CD14-positive monocyte (primary cell): ENCODE data around the gene PLCD1. TPM values are rescaled to one million over a fixed set of nuclear protein-coding genes. Genes with fewer than 3 reads are reported as not detected.

Experiments used
- DNase-seq, 3 donors: peaks; one replicate each; pipeline ENCODE4 v3.0.0-alpha.2; 2011 to 2022
- H2AFZ ChIP-seq: 2 replicates; pipeline ENCODE4 v1.6.0; 2012; ENCODE audit warnings: mild to moderate bottlenecking, low read depth, low read length, inconsistent platforms; ENCODE audit not compliant: insufficient read depth, poor library complexity, severe bottlenecking
- H3K27ac ChIP-seq, 2 donors: 1 replicate in 1 of 2; 2 replicates in 1 of 2; pipeline ENCODE4 v1.5.1; 2012 to 2013; ENCODE audit warnings: low read length in 2 of 2, control low read depth in 1 of 2, inconsistent platforms in 1 of 2, low read depth in 1 of 2, mild to moderate bottlenecking in 1 of 2
- H3K27me3 ChIP-seq, 2 donors: one replicate each; pipeline versions ENCODE4 v1.6.0 to v1.6.1; 2011 to 2013; ENCODE audit warnings: low read length in 2 of 2; ENCODE audit not compliant: control insufficient read depth in 2 of 2, insufficient read depth in 2 of 2
- H3K36me3 ChIP-seq, 2 donors: replicated peaks in 1 of 2; 1 replicate in 1 of 2; 2 replicates in 1 of 2; pipeline versions ENCODE4 v1.5.1 to v1.6.1; 2012 to 2013; ENCODE audit warnings: low read length in 2 of 2, control low read depth in 1 of 2, inconsistent platforms in 1 of 2, mild to moderate bottlenecking in 1 of 2; ENCODE audit not compliant: insufficient read depth in 2 of 2, control insufficient read depth in 1 of 2
- H3K4me1 ChIP-seq, 2 donors: 1 replicate in 1 of 2; 2 replicates in 1 of 2; pipeline versions ENCODE4 v1.5.1 to v1.6.1; 2012 to 2013; ENCODE audit warnings: low read length in 2 of 2, control low read depth in 1 of 2, inconsistent platforms in 1 of 2, mild to moderate bottlenecking in 1 of 2, moderate library complexity in 1 of 2; ENCODE audit not compliant: insufficient read depth in 2 of 2, control insufficient read depth in 1 of 2
- H3K4me2 ChIP-seq: replicated peaks from 2 replicates; pipeline ENCODE3; 2012; ENCODE audit warnings: low read length, moderate library complexity, mild to moderate bottlenecking; ENCODE audit not compliant: poor library complexity, severe bottlenecking; ENCODE audit errors: extremely low read depth
- H3K4me3 ChIP-seq, 3 experiments: fragments of 200-600 bp in 1 of 3; sonication (generic) in 1 of 3; replicated peaks in 1 of 3; 1 replicate in 2 of 3; 2 replicates in 1 of 3; pipeline ENCODE4 v1.5.1; 2011 to 2013; ENCODE audit warnings: low read length in 3 of 3, mild to moderate bottlenecking in 3 of 3, control low read depth in 2 of 3, low read depth in 2 of 3, inconsistent platforms in 1 of 3, moderate library complexity in 1 of 3
- H3K79me2 ChIP-seq: 2 replicates; pipeline ENCODE4 v1.6.0; 2012; ENCODE audit warnings: mild to moderate bottlenecking, control low read depth, inconsistent platforms, low read length, moderate library complexity; ENCODE audit not compliant: insufficient read depth
- H3K9ac ChIP-seq: 2 replicates; pipeline ENCODE4 v1.6.0; 2017; ENCODE audit warnings: low read length, mild to moderate bottlenecking; ENCODE audit not compliant: insufficient read depth, poor library complexity, severe bottlenecking
- H3K9me3 ChIP-seq, 2 donors: replicated peaks in 1 of 2; 1 replicate in 1 of 2; 2 replicates in 1 of 2; pipeline versions ENCODE4 v1.5.1 to v1.6.1; 2012 to 2013; ENCODE audit warnings: low read length in 2 of 2, control low read depth in 1 of 2; ENCODE audit not compliant: control insufficient read depth in 1 of 2, insufficient read depth in 1 of 2
- H4K20me1 ChIP-seq: 2 replicates; pipeline ENCODE4 v1.6.0; 2012; ENCODE audit warnings: mild to moderate bottlenecking, low read length, control low read depth, moderate library complexity; ENCODE audit not compliant: insufficient read depth
- H3K27ac Mint-ChIP-seq, 7 donors: one replicate each; pipeline ENCODE4 v1.8.0; 2020; ENCODE audit warnings: mild to moderate bottlenecking in 7 of 7, mixed read lengths in 7 of 7, moderate library complexity in 6 of 7, inconsistent platforms in 2 of 7
- H3K27me3 Mint-ChIP-seq, 3 donors: one replicate each; pipeline ENCODE4 v1.8.0; 2021 to 2022; ENCODE audit warnings: low read depth in 3 of 3, mild to moderate bottlenecking in 3 of 3, mixed read lengths in 3 of 3, moderate library complexity in 3 of 3, inconsistent platforms in 1 of 3
- H3K36me3 Mint-ChIP-seq, 2 donors: one replicate each; pipeline ENCODE4 v1.8.0; 2020; ENCODE audit warnings: mixed read lengths in 2 of 2, inconsistent platforms in 1 of 2, mild to moderate bottlenecking in 1 of 2
- H3K4me1 Mint-ChIP-seq: one replicate; pipeline ENCODE4 v1.8.0; 2020; ENCODE audit warnings: mild to moderate bottlenecking, mixed read lengths
- H3K4me3 Mint-ChIP-seq, 2 donors: one replicate each; pipeline ENCODE4 v1.8.0; 2020; ENCODE audit warnings: mild to moderate bottlenecking in 2 of 2, mixed read lengths in 2 of 2, moderate library complexity in 1 of 2
- H3K9me3 Mint-ChIP-seq, 7 donors: one replicate each; pipeline ENCODE4 v1.8.0; 2020 to 2022; ENCODE audit warnings: mixed read lengths in 7 of 7, mild to moderate bottlenecking in 6 of 7, moderate library complexity in 6 of 7, inconsistent platforms in 2 of 7
- CTCF ChIP-seq: fragments of 200-600 bp; IDR thresholded peaks from one replicate; pipeline ENCODE4 v1.8.0; 2022; ENCODE audit warnings: antibody characterized with exemption, mild to moderate bottlenecking
- WGBS: methylation state at CpG from one replicate; pipeline ENCODE4 v1.1.5; 2013; ENCODE audit warnings: missing lambda C conversion rate; ENCODE audit not compliant: insufficient coverage; 5-methylcytosine and 5-hydroxymethylcytosine counted together
- intact Hi-C, 2 donors: fragments of 100-400 bp; cut with micrococcal nuclease; formaldehyde crosslinking; loops; one replicate each; pipeline versions ENCODE4 v1.15.0 to v1.15.1; 2023
- polyA plus RNA-seq, 3 donors: library from polyadenylated mRNA; depleted of rRNA in 1 of 3; unstranded in 2 of 3; stranded (reverse) in 1 of 3; fragments of 300-500 nt in 2 of 3; fragments of >200 nt in 1 of 3; fragmentation: Illumina TruSeq in 2 of 3; gene quantifications; 1 replicate in 2 of 3; 2 replicates in 1 of 3; pipeline ENCODE4 v1.2.3, GENCODE V29; 2012 to 2021

Gene PLCD1
- polyA plus RNA-seq, 3 donors: 4.1 to 6.4 (median 6.0) TPM

DNA sequence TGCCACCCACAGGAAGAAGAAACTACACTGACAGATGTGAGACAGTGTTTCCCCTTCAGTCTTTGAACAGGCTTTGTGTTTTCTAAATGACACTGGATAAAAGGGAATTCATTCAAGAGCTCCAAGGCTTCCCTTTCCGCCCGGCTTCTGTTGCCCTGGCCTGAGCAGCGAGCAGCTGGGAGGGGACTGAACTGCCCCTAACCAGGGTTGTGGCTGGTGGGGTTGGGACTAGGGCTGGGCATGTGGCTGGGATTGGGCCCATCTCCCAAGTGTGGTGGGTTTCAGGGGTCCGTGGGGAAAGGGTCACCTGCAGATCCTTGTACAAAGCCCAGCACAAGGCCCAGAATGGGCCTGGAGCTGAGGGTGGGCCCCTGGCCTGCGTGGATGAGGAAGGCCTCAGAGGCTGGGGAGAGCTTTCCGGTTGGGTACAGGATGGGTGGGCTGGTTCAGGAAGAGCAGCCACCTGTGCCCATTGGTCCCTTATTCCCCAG is 28.4 kb downstream of the PLCD1 start:
- H3K36me3 ChIP-seq: peaks cover 49 to 70% of the 10 kb centered on the region in 2 donors
- no peak for DNase-seq
- no peak overlapping the region for H3K4me2 ChIP-seq
- peaks cover 21% of the 10 kb centered on the region for H3K79me2 ChIP-seq
- no peaks in the 10 kb centered on the region for H3K9me3 Mint-ChIP-seq
- no peak overlapping the region for H3K4me3 Mint-ChIP-seq
- H3K9me3 ChIP-seq: no peaks in the 10 kb centered on the region
- H3K4me1 Mint-ChIP-seq: peaks cover 39% of the 10 kb centered on the region
- no peak overlapping the region for H2AFZ ChIP-seq
- no peaks in the 10 kb centered on the region for H3K27me3 ChIP-seq
- intact Hi-C loops: loop anchor here in 1 of 2 donors (5.0 kb wide), 1 partner anchor 34 kb away; no protein-coding TSS in a partner anchor
- H4K20me1 ChIP-seq: no peaks in the 10 kb centered on the region
- peaks cover 0 to 7% (median 2%) of the 10 kb centered on the region in 3 donors for H3K27me3 Mint-ChIP-seq
- peaks cover 54 to 80% of the 10 kb centered on the region in 2 donors for H3K36me3 Mint-ChIP-seq
- no peak for TF ChIP-seq CTCF
- 96% methylated on average over 4 of the region's 6 CpGs for WGBS
- no peak overlapping the region for H3K9ac ChIP-seq
- no peak overlapping the region for H3K4me3 ChIP-seq
- peaks cover 29 to 44% of the 10 kb centered on the region in 2 donors for H3K4me1 ChIP-seq
- peak overlapping the region in 3 of 7 donors; percentile 11 to 42 (median 33) for H3K27ac Mint-ChIP-seq
- peak overlapping the region in 1 of 2 donors; percentile 37 for H3K27ac ChIP-seq

- Histone ChIP-seq H3K27me3 (no peaks in the 10 kb centered on the region), H3K27ac (peak overlapping the region in 1 of 2 donors; percentile 3), H3K4me3 (no peak overlapping the region), H3K4me1 (peaks cover 35 to 50% of the 10 kb centered on the region in 2 donors), H4K20me1 (no peaks in the 10 kb centered on the region), H3K9me3 (no peaks in the 10 kb centered on the region), H3K36me3 (peaks cover 45 to 70% of the 10 kb centered on the region in 2 donors), H3K4me2 (no peak overlapping the region), H2AFZ (no peak overlapping the region), H3K79me2 (peaks cover 27% of the 10 kb centered on the region), H3K9ac (no peak overlapping the region)
- H3K27ac Mint-ChIP-seq: peak overlapping the region in 4 of 7 donors; percentile 6 to 84 (median 42)
- peaks cover 0 to 7% (median 3%) of the 10 kb centered on the region in 3 donors for H3K27me3 Mint-ChIP-seq
- no peaks in the 10 kb centered on the region for H3K9me3 Mint-ChIP-seq
- H3K36me3 Mint-ChIP-seq: peaks cover 53 to 78% of the 10 kb centered on the region in 2 donors
- DNase-seq: no peak
- 100% methylated on average over 6 of the region's 6 CpGs for WGBS
- intact Hi-C loops: loop anchor here in 1 of 2 donors (5.0 kb wide), 1 partner anchor 33 kb away; no protein-coding TSS in a partner anchor
- H3K4me3 Mint-ChIP-seq: no peak overlapping the region
- H3K4me1 Mint-ChIP-seq: peaks cover 44% of the 10 kb centered on the region
- TF ChIP-seq CTCF: no peak
These were observed 29.1 kb downstream of the PLCD1 start for GRCh38 chr3:38000242-38000916.
